ENCODE results near the gene QDPR.
A peak's percentile ranks its signal among the peaks of the same experiment; 100 is the strongest.

Gene QDPR

GRCh38 chr4:17526695-17527477 is 15.0 kb upstream of the QDPR start:
- no peak for DNase-seq

- no peak for DNase-seq
Measured at GRCh38 chr4:17523662-17524061, 11.8 kb upstream of the QDPR start.

- no peak for DNase-seq
Measured at GRCh38 chr4:17521595-17521994, 9.7 kb upstream of the QDPR start.

DNA sequence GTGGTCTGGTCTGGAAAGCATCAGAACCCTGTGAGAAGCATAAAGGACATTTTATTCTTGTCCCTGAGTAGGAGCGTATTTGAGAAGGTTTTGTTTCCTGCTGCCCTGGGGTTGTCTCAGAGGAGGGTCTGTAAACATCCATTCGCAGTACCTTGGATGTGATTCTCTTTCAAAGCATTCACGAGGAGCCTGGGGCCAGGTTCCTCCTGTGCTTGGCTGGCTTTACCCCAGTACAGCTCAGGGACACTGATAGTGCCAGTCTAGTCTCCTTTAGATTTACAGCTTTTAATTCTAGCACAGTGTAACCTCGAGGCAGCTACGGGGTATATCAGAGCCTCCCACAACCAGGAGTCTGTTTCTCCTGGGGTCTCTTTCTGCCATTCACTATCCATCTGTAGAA is 5.8 kb upstream of the QDPR start:
- DNase-seq = no peak

DNA sequence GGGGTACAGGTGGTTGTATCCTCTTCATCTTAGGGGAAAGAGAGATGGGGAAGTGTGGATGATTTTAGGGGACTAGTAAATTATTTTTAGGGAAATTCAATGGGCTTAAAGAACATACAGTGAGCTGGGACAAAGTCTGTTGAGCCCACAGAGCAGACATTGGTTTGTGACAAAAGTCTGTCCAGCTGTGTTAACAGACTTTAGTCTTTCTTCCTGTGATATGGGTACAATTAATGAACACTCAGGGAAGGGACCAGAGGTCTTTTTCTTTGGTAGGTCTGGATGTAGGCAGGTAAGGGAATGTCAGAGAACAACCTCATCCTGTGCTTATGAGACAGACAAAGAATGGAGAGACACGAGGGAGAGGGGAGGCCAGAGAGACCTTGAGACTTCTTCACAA is 5.1 kb upstream of the QDPR start:
- no peak for DNase-seq

DNA sequence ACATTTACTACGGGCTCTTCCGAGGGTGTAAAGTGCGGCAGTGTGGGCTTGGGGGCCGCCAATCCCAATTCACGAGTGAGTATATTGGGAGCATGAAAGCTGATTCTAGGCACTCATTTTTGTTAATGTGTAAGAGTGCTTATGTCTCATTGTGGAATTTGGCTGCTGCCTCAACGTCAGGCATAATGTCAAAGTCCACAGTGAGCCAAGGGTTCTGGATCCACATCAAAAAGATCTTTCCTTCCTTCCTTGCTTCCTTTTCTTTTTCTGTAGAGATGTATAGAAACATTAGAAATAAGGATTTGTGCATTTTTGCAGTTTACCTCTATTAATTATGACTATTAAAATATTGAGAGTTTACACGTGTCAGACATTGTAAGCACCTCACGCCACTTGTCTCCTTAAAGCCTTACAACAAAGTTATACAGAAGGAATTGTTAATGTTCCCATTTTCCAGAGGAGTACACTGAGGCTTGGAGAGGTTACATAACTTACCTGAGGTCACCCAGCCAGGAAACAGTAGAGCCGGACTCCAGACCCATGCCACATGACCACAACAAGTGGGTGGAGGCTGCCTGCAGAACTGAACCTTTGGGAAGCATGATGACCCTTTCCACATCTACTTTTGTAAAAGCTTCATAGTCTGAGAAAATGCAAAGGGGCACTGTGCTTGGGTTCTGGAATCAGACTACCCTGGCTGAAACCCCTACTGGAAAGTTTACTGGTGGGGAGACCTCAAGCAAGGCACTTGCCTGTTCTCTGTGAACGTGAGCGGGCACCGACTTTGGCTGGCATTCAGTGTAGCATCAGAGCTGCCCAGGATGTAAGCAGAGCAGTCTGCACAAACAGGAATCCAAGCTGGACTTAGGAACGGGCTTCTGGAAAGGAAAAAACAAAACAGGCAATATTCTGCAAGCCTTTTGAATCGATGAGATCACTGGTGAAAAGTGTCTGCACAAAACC is 3.8 kb upstream of the QDPR start:
- no peak for DNase-seq

DNA sequence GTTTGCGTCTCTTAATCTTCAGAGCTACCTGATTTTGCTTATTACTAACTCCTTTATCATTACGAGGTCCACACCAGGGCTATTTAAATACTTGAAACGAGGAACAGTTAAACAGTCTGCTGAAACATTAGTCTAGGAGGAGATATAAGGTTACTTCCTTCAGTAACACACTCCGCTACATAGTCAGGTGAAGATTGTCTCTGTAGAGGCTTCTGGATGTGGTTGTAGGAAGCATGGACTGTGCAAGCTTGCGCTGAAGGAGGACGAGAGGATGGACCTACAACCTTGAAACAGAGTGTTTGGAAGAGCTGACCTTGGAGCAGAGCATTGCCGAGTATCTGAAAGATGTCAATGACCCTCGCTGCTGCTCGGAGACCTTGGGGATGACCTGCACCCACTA is 3.0 kb upstream of the QDPR start, which contains the start of gene CLRN2:
TSS of gene CLRN2 (plus strand) at position 301 of the 400 bp plus-strand sequence. CDS start 102 bp downstream, outside the sequence.
- no peak for DNase-seq

DNA sequence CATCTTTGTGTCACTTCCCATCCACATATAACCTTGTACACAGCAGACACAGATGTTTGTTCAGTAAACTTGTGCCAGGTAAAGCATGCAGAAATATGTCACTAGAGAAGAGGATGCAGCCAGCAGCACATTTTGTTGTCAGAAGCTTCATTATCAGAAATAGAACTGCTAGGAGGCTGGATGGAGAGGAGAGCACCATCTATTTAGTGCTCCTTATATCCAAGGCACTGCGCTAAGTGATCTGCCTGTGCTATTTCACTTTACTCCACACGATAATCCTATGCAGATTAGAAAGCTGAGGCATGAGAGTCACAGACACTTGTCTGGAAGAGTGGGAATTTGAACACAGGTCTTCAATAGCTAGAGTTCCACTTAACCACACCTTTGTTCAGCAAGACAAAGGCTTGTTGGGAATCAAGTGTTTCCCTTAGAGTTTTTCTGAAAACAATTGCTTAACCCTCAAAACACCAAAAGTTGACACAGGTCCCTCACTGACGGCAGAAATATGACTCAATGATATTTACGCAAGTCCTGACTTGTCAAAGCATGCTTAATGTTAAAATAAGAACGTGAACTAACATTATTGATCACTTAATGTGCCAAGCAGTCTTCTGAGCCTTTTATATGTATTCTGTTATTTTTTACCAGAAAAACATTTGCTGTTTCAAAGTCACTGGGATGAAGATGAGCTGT is 1.2 kb upstream of the QDPR start:
- no peak for DNase-seq

- peak; percentile 65 for DNase-seq
Measured at GRCh38 chr4:17511509-17511949, 361 bp downstream of the QDPR start.

DNA sequence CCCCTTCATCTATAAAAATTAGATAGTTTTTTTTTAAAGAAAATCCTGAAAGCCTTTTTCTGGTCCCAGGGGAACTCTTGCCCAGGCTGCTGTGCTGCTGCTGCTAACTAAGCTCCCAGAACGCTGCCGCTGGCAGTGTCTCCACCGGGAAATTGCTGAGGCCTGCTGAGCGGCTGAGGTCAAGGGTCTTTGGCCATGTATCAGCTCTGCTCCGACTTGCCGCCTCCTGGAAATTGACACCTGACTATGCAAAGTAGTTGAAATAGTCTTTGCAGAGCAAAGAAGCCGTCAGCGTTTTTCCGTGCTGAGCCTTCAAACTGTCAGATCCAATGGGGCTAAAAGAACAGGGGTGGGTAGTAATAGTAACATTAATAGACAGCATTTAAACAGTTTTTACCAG is 839 bp downstream of the QDPR start:
- no peak for DNase-seq

- no peak for DNase-seq
Measured at GRCh38 chr4:17510582-17510981, 1.3 kb downstream of the QDPR start.

GRCh38 chr4:17504081-17504480 is 7.8 kb downstream of the QDPR start:
- DNase-seq = no peak

GRCh38 chr4:17502756-17503155 is 9.1 kb downstream of the QDPR start:
- no peak for DNase-seq

GRCh38 chr4:17500574-17500973 is 11.3 kb downstream of the QDPR start:
- DNase-seq = no peak

DNA sequence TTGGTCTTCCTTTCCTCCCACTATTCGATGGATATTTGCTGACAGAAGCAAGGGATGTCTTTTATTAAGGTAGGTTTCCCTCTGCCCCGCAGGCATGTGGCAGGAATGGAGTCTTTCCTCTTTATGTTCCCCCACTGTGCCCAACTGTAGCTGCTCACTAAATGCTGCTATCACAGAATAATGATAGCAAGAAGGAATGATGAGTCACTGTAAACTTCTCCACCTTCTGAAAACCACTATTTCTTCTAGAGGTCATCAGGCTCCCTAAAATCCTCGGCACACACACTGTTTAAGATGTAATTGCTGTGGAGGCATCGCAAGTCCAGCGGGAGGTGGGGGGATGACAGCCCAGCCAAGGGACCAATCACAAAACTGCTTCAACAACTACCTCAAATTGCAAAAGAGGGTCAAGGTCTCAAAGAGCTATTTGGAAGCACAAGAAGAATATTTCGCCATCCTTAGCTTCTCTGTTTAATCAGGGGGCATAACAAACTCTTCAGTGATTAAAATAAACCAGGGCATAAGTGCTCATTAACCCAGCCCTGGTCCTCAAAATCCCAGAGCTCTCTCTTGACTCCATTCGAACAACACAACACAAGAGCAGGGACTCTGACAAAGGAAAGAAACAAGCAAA is 13.9 kb downstream of the QDPR start:
- DNase-seq = no peak

DNA sequence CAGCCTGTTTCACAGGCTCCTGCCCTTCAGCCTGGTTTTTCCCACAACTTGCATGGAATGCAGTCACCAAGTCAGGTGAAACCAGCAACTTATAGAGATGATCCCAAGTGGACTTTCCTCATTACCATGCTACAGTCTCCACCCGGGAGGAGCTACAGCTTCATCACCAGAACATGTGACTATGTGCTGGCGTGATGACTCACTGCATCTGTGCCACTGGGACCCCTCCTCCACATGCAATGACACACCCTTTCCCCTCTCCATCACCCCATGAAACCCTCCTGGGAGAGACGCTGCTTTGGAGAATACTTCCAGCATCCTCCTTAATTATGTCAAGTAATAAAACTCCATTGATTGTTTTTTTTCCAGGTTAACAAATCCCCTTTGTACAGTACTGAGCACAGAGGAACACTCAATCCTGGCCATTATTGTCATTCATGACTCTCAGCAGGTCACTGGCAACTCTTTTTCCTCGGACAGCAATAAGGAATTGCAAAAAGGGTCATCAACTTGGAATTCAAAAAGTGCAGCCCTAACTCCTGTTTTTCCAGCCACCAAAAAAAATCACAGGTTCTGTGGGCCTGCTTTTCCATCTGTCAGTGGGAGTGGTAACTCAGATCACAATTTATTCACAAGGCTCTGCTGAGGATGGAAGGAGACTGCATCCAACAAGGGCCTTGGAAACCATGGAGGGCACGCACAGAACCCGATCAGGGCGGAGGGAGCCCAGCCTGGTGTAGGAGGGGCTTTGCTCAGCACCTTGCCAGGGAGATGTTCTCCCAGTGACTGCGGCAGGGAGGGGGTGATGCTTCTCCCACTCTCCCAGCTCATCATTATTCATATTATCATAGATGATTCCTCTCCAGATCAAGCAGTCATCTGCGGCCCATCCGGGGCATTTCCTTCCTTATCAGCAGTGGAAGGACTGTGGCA is 17.4 kb downstream of the QDPR start:
- no peak for DNase-seq

- DNase-seq = no peak
Measured at GRCh38 chr4:17493619-17494018, 18.3 kb downstream of the QDPR start.

- DNase-seq = no peak
Measured at GRCh38 chr4:17492876-17493275, 19.0 kb downstream of the QDPR start.

GRCh38 chr4:17492058-17492741 is 19.7 kb downstream of the QDPR start:
- no peak for DNase-seq

DNA sequence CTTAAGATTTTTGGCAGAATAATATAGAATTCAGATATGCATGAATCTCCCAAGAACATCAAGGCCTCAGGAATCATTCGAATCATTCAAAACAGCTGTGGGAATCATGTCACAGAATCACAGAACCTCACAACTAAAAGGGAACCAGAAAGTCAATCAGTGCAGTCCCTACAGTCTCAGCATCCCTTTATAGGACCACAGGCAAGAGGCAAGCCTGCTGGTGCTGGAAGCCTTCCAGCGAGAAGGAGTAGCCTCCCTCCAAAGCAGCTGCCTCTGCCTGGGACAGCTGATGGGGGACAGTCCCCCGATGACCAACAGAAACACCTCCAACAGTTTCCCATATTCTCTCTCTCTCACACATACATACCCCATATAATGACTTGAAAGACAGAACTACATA is 20.7 kb downstream of the QDPR start:
- no peak for DNase-seq

DNA sequence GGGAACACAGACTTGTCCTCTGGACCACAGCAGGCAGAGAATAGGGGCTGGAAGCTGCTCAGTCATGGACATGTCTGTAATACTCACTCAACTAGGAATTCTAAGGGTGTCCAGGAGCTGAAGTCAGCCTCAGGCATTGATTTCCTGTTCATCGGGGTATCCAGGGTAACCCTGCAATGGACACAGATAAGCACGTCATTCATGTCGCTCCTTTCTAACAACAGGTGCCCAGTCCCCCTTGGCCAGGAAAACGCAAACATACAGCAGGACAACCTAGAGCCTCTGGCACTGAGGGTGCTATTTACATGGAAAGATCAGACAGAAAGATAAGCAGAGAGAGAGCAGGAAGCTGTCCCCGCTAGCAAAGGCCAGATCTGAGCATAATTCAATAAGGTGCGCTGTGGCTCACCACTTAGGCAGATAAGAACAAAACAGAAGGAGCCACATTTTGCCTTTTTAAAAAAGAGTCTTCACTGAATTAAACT is 21.3 kb downstream of the QDPR start:
- DNase-seq = no peak

Measured in CD4-positive, alpha-beta T cell treated with Interleukin-6 for 4 hours (primary cell).